Medulla oblongata (tissue), 1 donor: Measurements from ENCODE around the gene LRRC36.

Source experiments
- DNase-seq: peaks from one replicate; pipeline ENCODE4 v3.0.0-alpha.2; 2015; ENCODE audit errors: extremely low spot score

LRRC36 gene

GRCh38 chr16:67391424-67392300 lies 65.0 kb downstream of the LRRC36 start:
- peak; percentile 97 for DNase-seq

DNA sequence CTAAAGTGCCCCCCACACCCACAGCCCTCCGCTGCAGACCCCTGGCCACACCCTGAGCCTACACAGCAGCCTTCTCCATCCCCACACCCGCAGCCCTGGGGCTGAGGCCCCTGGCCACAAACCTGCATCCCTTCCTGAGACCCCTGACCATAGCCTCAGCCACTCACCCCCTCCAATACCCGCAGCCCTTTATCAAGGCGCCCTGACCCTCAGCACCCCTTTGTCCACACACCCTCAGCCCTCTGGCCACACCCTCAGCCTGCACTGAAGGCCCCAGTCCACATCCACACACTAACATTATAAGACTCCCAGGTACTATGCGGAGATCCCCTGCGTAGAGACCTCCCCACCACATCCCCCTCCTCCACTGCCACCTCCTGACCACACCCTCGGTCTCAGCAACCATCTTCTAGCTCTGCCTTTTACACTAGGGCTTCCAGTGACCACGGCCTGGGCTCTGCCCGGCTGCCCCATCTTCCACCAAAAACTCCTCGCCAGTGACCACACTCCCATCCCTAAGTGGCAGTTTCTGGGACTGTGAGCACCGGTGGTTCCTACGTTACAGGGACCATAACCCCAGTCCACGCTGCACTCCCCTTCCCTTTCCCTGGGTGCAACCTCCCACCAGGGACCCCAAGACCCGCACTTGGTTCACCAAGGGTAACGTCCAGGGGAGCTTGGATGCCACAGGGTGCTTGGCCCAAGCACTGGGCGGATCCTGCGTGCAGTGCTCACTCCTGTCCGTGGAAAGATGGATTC lies 65.9 kb downstream of the LRRC36 start:
- DNase-seq, result no peak

DNA sequence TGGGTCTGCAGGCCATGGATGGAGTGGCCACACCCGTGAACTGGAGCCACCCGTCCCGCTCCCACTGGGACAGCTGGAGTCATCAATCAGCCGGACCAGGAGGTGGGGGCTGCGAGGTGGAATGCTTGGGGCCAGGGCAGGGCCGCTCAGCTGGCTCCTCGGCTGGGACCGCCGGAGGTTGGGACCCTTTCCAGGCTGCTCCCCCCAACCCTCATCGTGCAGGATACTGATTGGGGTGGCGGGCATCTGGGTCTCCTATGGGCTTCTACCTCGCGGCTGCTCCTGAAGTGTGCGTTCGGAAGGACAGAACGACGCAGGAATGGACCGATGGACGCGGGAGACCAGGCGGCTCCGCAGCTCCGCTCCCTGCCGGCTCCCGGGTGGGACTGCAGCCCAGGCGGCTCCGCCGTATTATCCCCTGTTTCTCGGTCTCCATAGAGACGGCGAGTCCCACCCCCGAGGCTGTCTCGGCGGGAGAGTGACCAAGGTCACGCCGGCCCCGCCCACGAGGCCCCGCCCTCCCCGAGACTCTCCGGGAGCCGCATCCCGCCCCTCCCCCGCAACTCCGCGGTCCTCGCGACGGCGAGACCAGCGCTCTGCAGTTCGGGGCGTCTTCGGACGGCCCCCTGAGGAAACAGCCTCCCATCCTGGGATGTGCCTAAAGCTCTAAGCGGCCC lies 66.6 kb downstream of the LRRC36 start, which contains the start of gene TPPP3:
TSS of gene TPPP3 (minus strand) at position 388 of the 677 bp plus-strand sequence. CDS start 2,387 bp downstream, outside the sequence.
- peak; percentile 89 for DNase-seq

DNA sequence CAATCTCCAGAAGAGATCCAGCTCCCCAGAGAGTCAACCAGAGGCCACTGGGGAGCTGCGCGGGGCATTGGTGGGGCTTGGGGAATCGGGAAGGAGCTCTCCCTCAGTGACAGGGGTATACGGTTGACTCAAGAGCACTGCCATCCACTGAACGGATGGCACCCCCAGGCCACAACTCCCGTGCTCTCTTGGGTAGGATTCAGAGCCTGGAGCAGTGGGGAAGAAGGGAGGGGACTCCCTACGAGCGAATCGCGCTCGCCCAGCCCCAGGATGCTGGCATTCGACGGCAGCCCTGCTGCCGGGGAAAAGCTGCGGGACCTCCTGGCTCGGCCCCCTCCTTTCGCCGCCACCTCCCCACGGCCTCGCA lies 67.2 kb downstream of the LRRC36 start:
- peak; percentile 33 for DNase-seq

DNA sequence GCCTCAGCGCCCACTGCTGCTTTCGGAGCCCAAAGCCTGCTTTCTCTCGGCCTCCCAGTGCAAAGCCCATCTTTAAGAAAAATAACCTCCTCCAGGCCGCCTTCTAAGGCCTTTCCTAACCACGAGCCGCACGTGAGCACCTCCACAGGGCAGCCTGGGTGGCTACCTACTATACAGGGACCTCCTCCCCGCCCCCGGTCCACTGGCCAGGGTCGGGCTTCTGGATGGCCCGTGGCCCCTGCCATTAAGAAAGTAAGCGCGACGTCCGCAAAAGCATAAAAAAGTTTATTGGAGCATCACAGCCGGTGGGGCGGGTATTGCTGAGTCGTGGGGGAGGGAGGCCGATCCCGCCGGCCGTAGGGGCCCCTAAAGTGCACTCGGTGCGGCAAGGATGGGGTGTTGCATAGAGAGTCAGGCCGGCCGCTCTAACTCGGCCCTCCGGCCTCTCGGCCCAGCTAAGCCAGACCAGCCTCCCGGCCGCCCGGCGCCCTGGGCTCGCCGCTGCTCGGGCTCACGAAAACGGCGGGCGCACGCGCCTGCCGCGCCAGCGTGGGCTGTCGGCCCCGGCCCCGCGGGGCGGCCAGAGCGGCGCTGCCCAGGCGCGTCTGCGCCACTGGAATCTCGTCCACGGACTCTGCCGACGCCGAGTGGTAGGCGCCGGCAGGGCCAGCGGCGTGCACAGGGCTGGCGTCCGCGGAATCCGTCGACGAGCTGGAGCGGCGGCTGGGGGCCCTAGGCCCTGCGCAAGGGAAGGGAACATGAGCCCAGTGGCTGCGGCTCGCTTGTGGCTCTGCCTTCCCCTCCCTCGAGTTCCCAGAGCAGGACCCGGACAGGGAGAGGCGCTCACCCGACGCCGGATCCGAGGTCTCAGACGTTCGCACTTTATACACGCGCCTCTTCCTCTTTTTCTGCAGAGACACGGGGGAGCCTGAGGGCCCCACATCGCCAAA lies 67.8 kb downstream of the LRRC36 start:
- DNase-seq, result peak; percentile 49

- no peak for DNase-seq
Observed at GRCh38 chr16:67395105-67395457, 68.5 kb downstream of the LRRC36 start.

- DNase-seq, result no peak
Observed at GRCh38 chr16:67395458-67396158, 69.0 kb downstream of the LRRC36 start.

DNA sequence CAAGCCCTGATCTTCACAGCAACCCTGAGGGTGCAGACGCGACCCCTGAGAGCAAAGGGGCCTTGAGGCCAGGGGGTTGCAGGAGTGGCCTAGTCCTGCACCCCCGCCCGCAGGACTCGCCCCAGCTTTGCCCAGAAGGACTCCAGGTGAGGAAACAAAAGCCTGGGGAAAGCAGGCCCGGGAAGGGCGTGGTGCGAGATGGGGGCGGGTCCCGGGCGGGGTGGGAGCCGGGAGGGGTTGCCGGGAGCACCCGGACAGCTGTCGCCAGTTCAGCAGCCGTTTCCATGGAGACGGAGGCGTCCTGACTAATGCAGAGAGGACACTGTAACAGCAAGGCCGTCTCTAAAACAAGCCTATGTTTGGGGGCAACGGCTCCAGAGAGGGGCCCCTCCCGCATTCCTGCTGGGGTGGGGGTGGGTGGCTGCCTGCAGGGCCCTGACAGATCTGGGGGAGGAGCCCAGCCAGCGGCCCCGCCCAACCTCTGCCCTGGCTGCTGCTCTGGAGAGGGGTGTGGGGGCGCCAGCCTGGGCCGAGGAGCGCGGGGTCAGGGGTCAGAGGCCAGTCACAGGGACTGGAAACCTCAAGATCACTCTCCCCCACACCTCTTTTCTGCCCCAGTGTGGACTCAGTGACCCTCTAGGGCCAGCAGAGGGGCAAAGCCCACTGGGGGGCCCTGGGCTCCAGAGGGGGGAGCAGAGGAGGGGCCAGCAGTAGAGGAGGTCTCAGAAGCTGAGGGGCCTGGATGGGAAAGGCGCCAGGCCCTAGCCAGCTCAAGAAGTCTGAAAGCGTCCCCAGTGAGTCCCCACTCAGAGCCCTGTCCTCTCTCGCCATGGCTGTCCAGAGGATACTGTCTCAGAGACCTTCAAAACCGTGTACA lies 69.8 kb downstream of the LRRC36 start:
- DNase-seq, result no peak

GRCh38 chr16:67397036-67397801 lies 70.6 kb downstream of the LRRC36 start:
- DNase-seq, result no peak

DNA sequence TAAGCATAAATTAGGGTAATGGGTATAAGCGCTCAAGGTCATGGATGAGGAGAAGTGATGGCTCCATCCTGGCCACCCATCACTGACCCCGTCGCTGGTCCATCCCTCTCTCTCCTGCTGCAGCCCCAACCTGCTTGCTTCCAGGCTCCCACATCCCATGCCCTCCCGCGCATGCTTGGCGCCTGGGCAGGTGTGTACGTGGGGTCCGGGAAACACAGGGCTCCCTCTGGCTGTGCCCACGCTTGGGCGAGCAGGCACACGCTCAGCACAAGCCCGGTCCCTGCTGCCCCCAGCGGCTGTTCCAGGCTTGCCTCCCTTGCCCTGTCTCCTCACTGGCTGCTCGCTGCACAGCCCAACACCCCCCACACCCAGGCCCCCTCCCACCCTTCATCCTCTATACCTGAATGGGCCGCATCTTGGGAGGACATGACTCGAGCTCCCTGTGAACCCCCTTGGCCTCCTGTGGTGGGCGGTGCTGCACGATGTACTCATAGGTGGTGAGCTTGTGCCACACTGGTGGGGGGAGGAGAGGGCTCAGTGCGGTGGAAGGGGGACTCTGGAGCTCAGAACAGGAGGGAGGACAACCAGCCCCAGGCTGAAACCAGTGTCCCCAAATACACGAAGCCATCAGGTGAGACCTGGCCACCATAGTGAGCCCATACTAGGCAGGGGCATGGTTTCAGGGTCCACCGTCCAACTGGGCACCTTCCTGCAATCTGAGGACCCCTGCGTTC lies 71.4 kb downstream of the LRRC36 start:
- no peak for DNase-seq

- no peak for DNase-seq
Observed at GRCh38 chr16:67398546-67399217, 72.1 kb downstream of the LRRC36 start.

DNA sequence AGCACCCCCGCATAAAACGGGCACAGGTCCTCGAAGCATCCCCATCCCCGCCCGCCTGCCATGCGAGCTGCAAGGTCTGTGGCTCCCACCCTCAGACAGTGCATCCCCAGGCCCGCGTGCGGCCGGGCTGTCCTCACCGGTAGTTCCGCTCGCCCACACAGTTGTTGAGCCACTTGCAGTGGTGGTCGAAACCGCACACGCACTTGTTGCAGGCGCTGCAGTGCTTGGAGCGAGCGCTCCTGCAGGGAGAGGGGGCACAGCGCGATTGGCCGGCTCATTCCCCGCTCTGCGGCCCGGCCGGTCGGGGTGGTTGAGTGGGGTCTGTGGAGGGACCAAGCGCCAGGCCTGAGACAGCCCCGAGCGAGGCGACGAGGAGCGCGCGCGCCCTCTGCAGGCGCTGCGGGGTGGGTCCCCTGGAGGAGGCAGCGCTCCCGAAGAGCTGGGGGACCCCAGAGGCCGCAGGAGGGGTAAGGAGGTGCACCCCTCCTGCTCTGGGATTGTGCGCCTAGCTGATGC lies 72.7 kb downstream of the LRRC36 start:
- DNase-seq, result peak; percentile 52

DNA sequence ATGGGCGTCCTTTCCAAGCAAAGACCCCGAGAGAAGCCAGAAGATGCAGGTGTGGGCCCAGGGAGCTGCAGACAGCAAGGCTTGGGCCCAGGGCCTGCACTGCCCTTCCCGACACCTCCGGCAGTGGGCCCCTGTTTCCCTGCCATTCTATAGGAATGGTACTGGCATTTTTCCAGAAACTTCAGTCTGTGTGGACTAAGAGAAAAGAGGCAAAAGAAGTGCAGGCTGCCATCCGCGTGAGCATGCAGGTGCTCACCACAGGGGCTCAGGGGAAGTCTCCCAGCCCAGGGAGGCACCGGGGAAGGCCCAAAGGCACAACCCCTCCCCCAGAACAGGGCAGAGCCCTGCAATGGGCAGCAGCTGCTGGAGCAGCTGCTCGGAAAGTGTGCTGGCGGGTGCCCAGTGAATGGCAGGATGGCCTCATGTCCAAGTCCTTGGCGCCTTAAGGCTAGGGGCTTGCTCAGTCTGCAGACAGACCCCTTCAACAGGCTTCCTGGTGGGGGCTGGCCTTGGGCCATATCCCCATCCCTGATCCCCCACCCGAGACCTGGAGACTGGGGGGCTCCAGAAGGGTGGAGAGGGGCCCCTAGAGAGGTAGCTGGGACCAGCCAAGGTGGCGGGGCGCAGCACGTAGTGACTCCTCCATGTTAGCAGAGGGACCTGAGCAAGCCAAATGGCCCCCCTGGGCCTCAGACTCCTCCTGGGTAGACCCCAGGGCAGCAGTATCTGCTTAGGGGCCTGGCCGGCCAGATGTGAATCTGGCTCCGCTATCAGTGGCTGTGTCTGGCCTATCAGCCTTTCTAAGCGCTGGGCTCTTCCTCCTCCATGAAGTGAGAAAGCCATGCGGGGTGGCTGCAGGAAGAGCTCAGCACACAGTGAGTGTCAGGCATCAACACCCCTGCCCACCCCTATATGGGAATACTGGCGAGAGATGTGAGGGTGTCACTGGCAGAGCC lies 73.4 kb downstream of the LRRC36 start:
- DNase-seq, result no peak

GRCh38 chr16:67400901-67401300 lies 74.3 kb downstream of the LRRC36 start:
- no peak for DNase-seq

DNA sequence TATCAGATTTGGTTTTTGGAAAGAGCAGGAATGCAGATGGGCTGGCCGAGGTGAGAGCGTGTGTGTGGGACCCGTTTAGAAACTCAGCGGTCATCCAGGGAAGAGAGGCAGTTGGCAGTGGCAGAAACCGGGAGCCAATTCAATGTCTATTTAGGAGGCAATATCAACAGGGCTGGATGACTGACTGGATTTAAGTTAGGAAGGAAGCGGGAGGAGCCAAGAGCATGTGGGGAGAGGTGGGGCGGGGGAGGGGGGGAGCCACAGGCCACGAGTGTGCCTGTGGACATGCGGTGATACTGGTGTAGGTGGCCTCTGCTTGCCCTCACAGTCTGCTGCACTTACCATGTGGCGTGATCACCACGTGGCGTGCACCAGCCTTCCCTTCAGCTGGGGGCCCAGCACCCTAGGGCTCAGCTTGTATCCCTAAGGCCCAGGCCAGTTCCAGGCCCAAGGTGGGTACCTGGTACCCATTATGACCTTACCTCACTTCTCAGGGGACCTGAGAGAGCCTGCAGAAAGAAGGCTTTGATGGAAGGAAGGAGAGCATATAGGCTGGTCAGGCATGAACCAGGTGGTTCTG lies 77.5 kb downstream of the LRRC36 start:
- no peak for DNase-seq

DNA sequence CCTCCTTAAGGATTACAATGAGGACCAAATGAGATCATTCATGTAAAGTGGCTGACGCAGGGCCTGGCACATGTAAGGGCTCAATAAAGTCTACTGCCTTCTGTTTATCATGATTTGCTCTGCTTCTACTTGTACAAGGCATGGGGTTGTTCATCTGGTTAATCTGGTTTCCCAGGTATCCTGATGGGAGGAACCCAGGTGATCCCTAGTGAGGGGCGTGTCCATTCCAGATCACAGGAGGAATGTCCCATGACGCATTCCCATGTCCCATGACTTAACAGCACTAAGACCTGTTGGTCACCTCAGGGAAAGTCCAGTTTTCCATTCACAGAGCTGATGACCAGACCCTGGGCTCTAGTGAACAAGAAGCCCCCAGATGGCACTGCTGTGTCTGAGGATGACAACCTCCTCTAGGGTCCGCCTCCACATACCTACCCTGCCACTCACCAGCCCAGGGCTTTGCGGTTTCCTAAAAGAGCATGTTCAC lies 78.2 kb downstream of the LRRC36 start:
- DNase-seq, result no peak
